ENCODE measurements around the gene ZNF808. TPM values are rescaled to one million over a fixed set of nuclear protein-coding genes. Genes with fewer than 3 reads are reported as not detected.

Gene ZNF808
- total RNA-seq, 1 experiment from 2014 or later: 35.7 TPM

DNA sequence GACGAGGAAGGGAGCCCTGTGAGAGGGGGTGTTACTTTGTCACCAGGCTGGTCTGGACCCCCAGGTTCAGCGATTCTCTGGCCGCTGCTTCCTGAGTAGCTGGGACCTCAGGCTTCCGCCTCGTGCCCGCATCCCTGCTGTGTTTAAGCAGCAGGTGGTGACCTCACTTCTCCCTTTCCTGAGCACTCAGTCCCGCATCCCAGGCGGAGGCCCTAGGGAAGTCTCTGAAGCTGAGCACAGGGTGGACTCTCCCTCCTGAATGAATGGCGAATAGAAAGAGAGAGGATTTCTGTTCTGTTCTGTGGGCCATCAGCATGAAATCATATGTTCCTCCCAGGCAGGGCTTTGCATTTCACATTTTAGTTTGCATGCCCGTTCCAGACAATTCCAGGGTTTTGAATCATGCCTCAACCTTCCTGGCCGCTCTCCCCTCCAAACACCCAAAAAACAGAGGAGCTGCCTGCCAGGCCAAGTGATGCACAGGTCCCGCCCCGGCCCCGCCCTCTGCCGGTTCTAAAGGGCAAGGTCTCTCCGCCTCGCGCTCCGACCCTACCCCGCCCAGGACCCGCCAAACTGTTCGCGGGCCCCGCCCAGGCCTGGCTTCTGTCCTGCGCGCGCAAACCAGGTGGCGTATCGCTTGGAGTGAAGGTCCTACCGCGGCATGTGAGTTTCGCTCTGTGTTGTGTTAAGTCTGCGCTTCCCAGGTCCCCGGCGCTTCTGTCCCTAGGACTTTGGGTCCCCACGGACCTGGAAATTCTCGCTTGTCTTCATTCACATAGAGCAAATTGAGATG, 35.1 kb upstream of the ZNF808 start:
- Histone ChIP-seq H3K18ac (ENCODE audit: insufficient read length, low read depth, low read length) (no peak overlapping the region), H2BK15ac (ENCODE audit: low read depth, low read length) (no peak overlapping the region), H4K8ac (replicated peaks; ENCODE audit: insufficient read length, low read depth, low read length) (no peak overlapping the region), H2BK120ac (ENCODE audit: low read depth, low read length, poor library complexity, severe bottlenecking) (no peak overlapping the region), H2AFZ (ENCODE audit: low read length) (no peak overlapping the region), H3K9ac (ENCODE audit: extremely low read depth, insufficient read length, low read length) (no peak overlapping the region), H3K4me2 (ENCODE audit: insufficient read depth, insufficient read length, low read length) (peak overlapping the region; percentile 52), H3K23ac (ENCODE audit: insufficient read length, low read depth, low read length) (no peak overlapping the region), H3K27me3 (ENCODE audit: insufficient read depth, low read length) (no peaks in the 10 kb centered on the region; the same call in 1 of the 2 replicates), H2AK5ac (ENCODE audit: insufficient read length, low read length) (no peak overlapping the region), H3K79me1 (ENCODE audit: insufficient read depth, low read depth, low read length, poor library complexity, severe bottlenecking) (no peaks in the 10 kb centered on the region), H3K79me2 (ENCODE audit: insufficient read depth, low read length) (no peaks in the 10 kb centered on the region), H3K9me3 (ENCODE audit: control insufficient read depth, low read depth, low read length) (no peaks in the 10 kb centered on the region), H2BK12ac (ENCODE audit: insufficient read length, low read depth, low read length) (no peak overlapping the region), H3K23me2 (ENCODE audit: insufficient read length, low read depth, low read length, poor library complexity, severe bottlenecking) (peaks cover 8% of the 10 kb centered on the region), H3K56ac (ENCODE audit: insufficient read length, low read depth, low read length) (no peak overlapping the region), H4K91ac (ENCODE audit: insufficient read length, low read depth, low read length) (no peak overlapping the region), H2BK20ac (ENCODE audit: low read depth, low read length, poor library complexity, severe bottlenecking) (no peak overlapping the region), H4K5ac (ENCODE audit: insufficient read length, low read depth, low read length) (no peak overlapping the region), H2BK5ac (ENCODE audit: insufficient read length, low read length) (no peak overlapping the region), H3K14ac (ENCODE audit: insufficient read depth, low read length) (no peak overlapping the region), H3K4me1 (ENCODE audit: insufficient read depth, low read length) (no peaks in the 10 kb centered on the region), H3T11ph (ENCODE audit: low read length) (no peak overlapping the region), H3K4ac (ENCODE audit: low read depth, low read length) (no peak overlapping the region), H4K20me1 (ENCODE audit: control insufficient read depth, insufficient read depth, insufficient read length) (no peaks in the 10 kb centered on the region), H3K27ac (ENCODE audit: insufficient read length, low read depth, low read length) (no peak overlapping the region)
- peaks cover 9 to 16% of the 10 kb centered on the region in 2 experiments for H3K4me1 Mint-ChIP-seq
- H3K4me3 Mint-ChIP-seq: peak overlapping the region; percentile 77 to 85
- H3K27me3 Mint-ChIP-seq (ENCODE audit: low read depth): peaks cover 49% of the 10 kb centered on the region
- TF ChIP-seq, protein P1, sequence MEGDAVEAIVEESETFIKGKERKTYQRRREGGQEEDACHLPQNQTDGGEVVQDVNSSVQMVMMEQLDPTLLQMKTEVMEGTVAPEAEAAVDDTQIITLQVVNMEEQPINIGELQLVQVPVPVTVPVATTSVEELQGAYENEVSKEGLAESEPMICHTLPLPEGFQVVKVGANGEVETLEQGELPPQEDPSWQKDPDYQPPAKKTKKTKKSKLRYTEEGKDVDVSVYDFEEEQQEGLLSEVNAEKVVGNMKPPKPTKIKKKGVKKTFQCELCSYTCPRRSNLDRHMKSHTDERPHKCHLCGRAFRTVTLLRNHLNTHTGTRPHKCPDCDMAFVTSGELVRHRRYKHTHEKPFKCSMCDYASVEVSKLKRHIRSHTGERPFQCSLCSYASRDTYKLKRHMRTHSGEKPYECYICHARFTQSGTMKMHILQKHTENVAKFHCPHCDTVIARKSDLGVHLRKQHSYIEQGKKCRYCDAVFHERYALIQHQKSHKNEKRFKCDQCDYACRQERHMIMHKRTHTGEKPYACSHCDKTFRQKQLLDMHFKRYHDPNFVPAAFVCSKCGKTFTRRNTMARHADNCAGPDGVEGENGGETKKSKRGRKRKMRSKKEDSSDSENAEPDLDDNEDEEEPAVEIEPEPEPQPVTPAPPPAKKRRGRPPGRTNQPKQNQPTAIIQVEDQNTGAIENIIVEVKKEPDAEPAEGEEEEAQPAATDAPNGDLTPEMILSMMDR (conservative IDR thresholded peaks at IDR 0.05): peak; percentile 40; the same call in 1 of the 3 replicates
- peak; percentile 97 for DNase-seq
- H3K27ac Mint-ChIP-seq: no peak overlapping the region; a peak in 1 of 7 replicates
- WGBS (ENCODE audit: extremely low coverage, insufficient read length, low lambda C conversion rate): no CpG with 5 or more reads among the region's 37 CpGs
- peaks cover 19 to 25% of the 10 kb centered on the region in 2 experiments for H3K9me3 Mint-ChIP-seq
- H3K36me3 Mint-ChIP-seq (ENCODE audit: insufficient read depth in 1 of 3, low read depth in 3 of 3): peaks cover 0 to 5% (median 4%) of the 10 kb centered on the region in 3 experiments; a peak in 3 of 7 replicates
